GM06990 (cell line): ENCODE data around the gene RBM41.
"Not testable (repeated sequence)": the region's sequence is repeated elsewhere in the genome, so short reads cannot be mapped to it uniquely, and the experiment has no call there.

Experiments used
- DNase-seq: peaks from one replicate; pipeline ENCODE4 v3.0.0-alpha.2; 2011; ENCODE audit not compliant: insufficient read length; ENCODE audit errors: extremely low read depth
- H3K27me3 ChIP-seq: replicated peaks from 2 replicates; pipeline ENCODE4 v1.6.0; 2011; ENCODE audit warnings: low read length; ENCODE audit not compliant: control insufficient read depth, insufficient read depth
- H3K36me3 ChIP-seq: 2 replicates; pipeline ENCODE4 v1.5.1; 2011; ENCODE audit warnings: low read length; ENCODE audit not compliant: control insufficient read depth, insufficient read depth
- H3K4me3 ChIP-seq: replicated peaks from 2 replicates; pipeline ENCODE4 v1.5.1; 2011; ENCODE audit warnings: low read depth, mild to moderate bottlenecking, control low read depth, low read length
- CTCF ChIP-seq: IDR thresholded peaks from 2 replicates; pipeline ENCODE4 v1.5.1; 2011; ENCODE audit warnings: low read length, control low read depth, mild to moderate bottlenecking, inconsistent platforms; ENCODE audit not compliant: insufficient read depth, poor library complexity, severe bottlenecking

The RBM41 gene

GRCh38 chrX:107117993-107118321 lies 665 bp downstream of the RBM41 start:
- H3K36me3 ChIP-seq = 0 out of 2 replicates have a peak, but pooled peaks cover 1% of the 10 kb centered on the region
- no peak for TF ChIP-seq CTCF

GRCh38 chrX:107107459-107107858 lies 11.2 kb downstream of the RBM41 start:
- H3K4me3 ChIP-seq = no peak overlapping the region
- no peak for TF ChIP-seq CTCF
- H3K27me3 ChIP-seq = no peaks in the 10 kb centered on the region
- DNase-seq = no peak
- no peaks in the 10 kb centered on the region for H3K36me3 ChIP-seq

More at GRCh38 chrX:107117993-107118321, 665 bp downstream of the RBM41 start:
- H3K4me3 ChIP-seq = peak overlapping the region; percentile 69
- H3K27me3 ChIP-seq = no peaks in the 10 kb centered on the region
- DNase-seq = no peak

- DNase-seq = no peak
- peak; percentile 4 for TF ChIP-seq CTCF
- no peaks in the 10 kb centered on the region for H3K27me3 ChIP-seq
- no peak overlapping the region for H3K4me3 ChIP-seq
- no peaks in the 10 kb centered on the region for H3K36me3 ChIP-seq
These were observed 15.6 kb downstream of the RBM41 start for GRCh38 chrX:107102980-107103379.

GRCh38 chrX:107076158-107076557 lies 42.5 kb downstream of the RBM41 start:
- no peaks in the 10 kb centered on the region for H3K36me3 ChIP-seq
- H3K27me3 ChIP-seq = no peaks in the 10 kb centered on the region
- no peak for DNase-seq
- no peak overlapping the region for H3K4me3 ChIP-seq
- no peak for TF ChIP-seq CTCF

GRCh38 chrX:107057731-107058130 lies 60.9 kb downstream of the RBM41 start:
- not testable (repeated sequence) for H3K36me3 ChIP-seq, DNase-seq, H3K27me3 ChIP-seq, H3K4me3 ChIP-seq

- Histone ChIP-seq H3K27me3 (no peaks in the 10 kb centered on the region), H3K4me3 (no peak overlapping the region), H3K36me3 (no peaks in the 10 kb centered on the region)
- no peak for DNase-seq
- no peak for TF ChIP-seq CTCF
These were observed 63.6 kb downstream of the RBM41 start for GRCh38 chrX:107054978-107055377.
